ENCODE results near the gene FNDC3B.

Gene FNDC3B

DNA sequence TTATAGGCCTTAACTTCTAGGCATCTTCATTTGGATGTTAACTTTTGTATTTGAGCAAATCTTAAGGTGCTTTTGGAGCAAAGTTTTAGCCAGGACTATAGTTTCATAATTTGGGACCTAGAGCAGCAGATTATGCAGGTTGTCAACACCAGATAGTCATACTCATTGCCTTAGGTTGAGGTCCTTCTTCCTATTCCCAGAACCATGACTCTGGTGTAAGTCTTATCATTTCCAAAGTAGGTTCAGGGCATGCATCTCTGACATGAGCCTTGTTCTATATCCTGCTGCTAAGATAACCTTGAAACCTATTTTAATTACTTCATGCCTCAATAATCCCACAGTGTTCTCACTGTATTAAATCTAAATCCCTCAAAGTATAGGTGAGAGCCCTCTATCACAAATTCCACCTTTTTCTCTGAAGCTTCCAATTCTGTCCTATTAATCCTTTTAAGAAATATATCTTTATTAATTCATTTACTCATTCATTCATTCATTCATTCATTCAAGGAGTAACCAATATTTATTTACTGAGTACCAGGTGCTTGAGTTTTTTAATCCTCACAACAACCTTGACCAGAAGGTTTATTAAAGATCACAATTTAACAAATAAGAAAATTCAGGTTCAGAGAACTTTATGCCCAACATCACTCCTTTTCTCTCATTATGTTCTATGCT is 2.7 kb upstream of the FNDC3B start:
- TF ChIP-seq CTCF (IDR thresholded peaks at IDR 0.05), result no peak

DNA sequence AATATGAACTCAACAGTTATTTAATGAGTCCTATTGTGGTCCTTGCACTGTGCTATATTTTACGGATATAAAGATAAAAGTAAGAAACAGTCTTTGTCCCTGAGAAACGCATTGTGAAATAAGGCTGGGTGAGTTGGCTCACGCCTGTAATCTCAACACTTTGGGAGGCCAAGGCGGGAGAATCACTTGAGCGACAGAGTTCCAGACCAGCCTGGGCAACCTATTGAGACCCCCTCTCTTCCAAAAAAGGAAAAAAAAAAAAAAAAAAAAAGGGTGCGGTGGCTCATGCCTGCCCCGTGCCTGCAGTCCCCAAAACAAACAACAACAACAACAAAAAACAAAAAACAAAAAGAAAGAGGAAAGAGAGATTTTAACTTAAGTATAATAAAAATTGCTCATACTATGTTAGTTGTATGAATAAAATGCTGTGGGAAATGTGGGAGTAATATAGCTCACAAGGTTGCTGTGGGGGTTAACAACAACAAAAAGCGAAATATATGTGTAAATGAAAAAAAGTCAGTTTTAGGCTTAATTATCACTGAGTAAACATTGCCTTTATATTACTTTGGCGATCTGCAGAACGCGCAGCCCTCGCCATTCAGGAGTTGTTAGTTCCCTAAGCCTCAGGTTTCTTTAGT is 461 bp upstream of the FNDC3B start:
- no peak for TF ChIP-seq CTCF (IDR thresholded peaks at IDR 0.05)

GRCh38 chr3:172040078-172040980 is 951 bp downstream of the FNDC3B start:
- no peak for TF ChIP-seq CTCF (IDR thresholded peaks at IDR 0.05)

DNA sequence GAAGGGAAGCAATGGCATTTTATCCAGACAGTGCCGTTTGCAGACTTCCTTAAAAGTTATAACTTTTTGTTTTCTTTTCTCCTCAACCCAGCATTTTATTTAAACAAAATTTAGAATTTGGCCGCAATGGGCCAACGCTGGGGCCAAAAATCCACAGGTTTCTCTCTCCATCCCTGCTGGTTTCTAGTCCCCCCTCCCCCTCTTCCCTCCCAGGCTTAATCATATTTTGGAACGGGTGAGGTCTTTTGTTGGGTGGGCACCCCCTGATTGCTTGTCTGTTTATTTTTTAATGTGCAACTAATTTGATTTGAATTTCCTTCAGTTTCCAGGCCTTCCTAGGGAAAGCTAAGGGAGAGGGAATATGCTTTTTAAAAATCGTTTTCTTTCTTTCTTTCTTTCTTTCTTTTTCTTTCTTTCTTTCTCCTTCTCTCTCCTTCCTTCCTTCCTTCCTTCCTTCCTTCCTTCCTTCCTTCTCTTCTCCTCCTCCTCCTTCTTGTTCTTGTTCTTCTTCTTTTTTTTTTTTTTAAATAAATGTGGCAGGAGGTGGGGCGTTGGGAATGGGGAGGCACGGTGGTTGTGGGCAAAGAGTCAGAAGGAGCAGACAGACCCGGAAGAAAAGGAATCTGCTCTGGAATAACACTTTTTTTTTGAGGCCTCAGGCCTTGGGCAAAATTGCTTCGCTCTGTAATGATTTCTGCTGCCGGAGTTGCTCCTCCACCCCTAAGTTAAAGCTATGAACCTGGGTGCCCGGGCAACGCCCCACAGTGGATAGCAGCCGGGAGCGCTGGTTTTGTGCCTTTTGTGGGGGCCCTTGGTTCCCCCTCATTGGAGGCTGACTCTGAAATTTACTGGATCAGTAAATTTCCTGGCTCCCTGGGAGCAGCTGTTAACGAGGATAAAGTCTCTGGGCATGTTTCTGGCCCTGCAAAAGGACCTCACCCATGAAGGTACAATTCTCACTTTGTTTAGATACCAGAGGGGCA is 1.9 kb downstream of the FNDC3B start:
- no peak for TF ChIP-seq CTCF (IDR thresholded peaks at IDR 0.05)

GRCh38 chr3:172042136-172042662 is 2.8 kb downstream of the FNDC3B start:
- no peak for TF ChIP-seq CTCF (IDR thresholded peaks at IDR 0.05)

DNA sequence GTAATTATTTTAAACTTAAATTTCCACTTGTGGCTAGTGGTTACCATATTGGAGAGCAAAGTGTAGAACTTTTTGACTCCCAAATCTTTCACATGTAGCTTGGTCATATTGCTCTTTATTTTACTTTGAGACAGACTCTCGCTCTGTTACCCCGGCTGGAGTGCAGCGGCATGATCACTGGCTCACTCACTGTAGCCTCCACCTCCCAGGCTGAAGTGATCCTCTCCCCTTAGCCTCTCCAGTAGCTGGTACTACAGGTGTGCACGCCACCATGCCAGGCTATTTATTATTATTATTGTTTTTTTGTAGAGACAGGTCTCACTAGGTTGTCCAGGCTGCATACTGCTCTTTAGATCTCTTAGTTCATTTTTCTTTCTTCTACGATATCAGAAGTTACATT is 3.9 kb downstream of the FNDC3B start:
- TF ChIP-seq CTCF (IDR thresholded peaks at IDR 0.05), result no peak

All from LNCAP (cell line).